GM19099 (cell line): Measurements from ENCODE around the gene SKOR1.

Experiments used
- POLR2A ChIP-seq: IDR thresholded peaks from 3 replicates; pipeline ENCODE4 v1.6.1; 2011; ENCODE audit warnings: low read depth; ENCODE audit not compliant: insufficient read length; ENCODE audit errors: extremely low read depth

The SKOR1 gene

GRCh38 chr15:67870868-67871408 lies 45.6 kb downstream of the SKOR1 start:
- no peak for TF ChIP-seq POLR2A

DNA sequence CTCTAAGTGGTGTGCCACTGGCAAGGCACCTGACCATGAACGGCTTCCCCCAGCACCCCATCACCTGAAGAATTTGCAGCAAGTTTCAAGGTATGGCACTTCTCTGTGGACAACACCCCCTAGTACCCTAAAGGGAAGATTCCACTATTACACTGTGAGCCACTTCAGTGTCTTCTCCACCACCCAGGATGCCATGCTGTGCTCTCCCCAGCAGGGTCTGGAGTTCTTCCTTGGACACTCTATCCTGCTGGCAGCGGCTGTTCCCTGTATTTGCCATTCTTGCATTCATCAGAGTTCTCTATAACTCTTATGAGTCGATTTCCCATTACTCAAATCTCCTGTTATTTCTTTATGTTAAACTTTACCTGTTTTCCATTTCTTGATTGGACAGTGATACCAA lies 48.5 kb downstream of the SKOR1 start:
- no peak for TF ChIP-seq POLR2A

GRCh38 chr15:67878712-67879206 lies 53.5 kb downstream of the SKOR1 start:
- no peak for TF ChIP-seq POLR2A

GRCh38 chr15:67879440-67880129 lies 54.3 kb downstream of the SKOR1 start:
- no peak for TF ChIP-seq POLR2A

DNA sequence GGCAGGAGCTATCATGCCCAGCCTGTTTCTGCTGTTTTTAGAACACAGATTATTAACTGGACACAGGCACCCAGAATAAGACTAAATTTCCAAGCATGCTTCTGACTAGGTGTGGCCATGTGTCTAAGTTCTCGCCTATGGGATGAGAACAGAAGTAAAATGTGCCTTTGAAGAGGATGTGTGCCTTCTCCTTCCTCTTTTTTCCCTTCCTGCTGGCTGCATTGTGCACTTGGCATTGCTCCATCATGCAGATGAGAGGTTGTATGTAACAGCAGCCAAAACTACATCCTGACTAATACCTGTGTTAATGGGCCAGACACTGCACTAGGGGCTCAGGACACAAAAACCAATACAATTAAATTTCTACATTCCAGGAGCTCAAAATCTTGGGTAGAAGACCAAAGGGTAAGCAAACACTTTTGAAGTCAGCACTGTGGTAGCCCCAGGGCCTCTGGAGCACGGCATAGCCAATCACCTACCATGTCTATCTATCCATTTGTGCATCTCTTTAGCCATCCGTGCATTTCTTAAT lies 55.4 kb downstream of the SKOR1 start:
- no peak for TF ChIP-seq POLR2A

DNA sequence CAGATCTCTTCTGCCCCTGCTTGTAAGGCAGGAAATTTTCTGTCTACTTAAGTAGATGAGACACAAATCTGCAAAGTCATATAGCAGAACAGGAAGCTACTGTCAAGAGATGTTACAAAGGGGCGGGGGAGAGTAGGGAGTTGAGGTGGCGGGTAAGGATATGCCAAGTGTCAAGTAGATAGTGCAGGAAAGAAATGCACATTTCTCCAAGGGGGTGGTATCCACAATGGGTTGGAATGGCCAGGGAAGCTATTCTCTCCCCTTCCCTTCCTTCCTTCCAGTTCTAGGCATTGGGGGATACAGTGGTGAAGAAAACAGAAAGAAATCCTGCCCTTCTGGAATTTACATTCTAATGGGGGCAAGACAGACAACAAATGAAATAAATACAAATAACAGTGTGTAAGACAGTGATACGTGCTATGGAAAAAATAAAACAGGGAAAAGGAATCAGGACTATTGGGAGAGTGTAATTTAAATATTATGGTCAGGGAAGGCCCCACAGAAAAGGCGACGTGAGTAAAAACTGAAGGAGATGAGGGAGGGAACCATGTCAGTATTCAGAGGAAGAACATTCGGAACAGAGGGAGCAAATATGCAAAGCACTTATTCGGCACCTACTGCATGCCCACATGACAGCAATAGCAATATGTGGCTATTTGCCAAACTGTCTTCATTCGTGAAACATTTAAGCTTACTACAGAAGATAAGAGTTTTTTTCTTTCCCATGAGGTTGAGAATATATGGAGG lies 57.4 kb downstream of the SKOR1 start:
- no peak for TF ChIP-seq POLR2A

- TF ChIP-seq POLR2A: no peak
Measured at GRCh38 chr15:67883234-67883773, 58.0 kb downstream of the SKOR1 start.

GRCh38 chr15:67884009-67884408 lies 58.7 kb downstream of the SKOR1 start:
- no peak for TF ChIP-seq POLR2A
